HepG2 (cell line): ENCODE data around the gene METTL26. TPM values are rescaled to one million over a fixed set of nuclear protein-coding genes. Genes with fewer than 3 reads are reported as not detected.

Source experiments
- DPF2 ChIP-seq: sonication (generic); formaldehyde crosslinking; IDR thresholded peaks from 2 replicates; pipeline ENCODE4 v1.4.0; 2020; ENCODE audit warnings: mild to moderate bottlenecking, low read depth, missing genetic modification reagents, borderline replicate concordance
- ELF3 ChIP-seq: IDR thresholded peaks from 2 replicates; pipeline ENCODE4 v1.6.1; 2016; ENCODE audit warnings: missing genetic modification reagents, missing compliant biosample characterization
- ESRRA ChIP-seq: sonication (generic); formaldehyde crosslinking; IDR thresholded peaks from 2 replicates; pipeline ENCODE4 v1.5.1; 2020; ENCODE audit warnings: mild to moderate bottlenecking, low read depth, missing genetic modification reagents
- HIVEP1 ChIP-seq: sonication (generic); formaldehyde crosslinking; IDR thresholded peaks from 2 replicates; pipeline ENCODE4 v1.4.0; 2020; ENCODE audit warnings: mild to moderate bottlenecking, missing genetic modification reagents
- HMGA1 ChIP-seq: sonication (generic); formaldehyde crosslinking; conservative IDR thresholded peaks from 2 replicates; pipeline ENCODE4 v1.4.0; 2020; ENCODE audit warnings: missing genetic modification reagents
- NFE2 ChIP-seq: sonication (generic); formaldehyde crosslinking; IDR thresholded peaks from 2 replicates; pipeline ENCODE4 v1.4.0; 2020; ENCODE audit warnings: missing genetic modification reagents
- NFYB ChIP-seq: sonication (generic); formaldehyde crosslinking; IDR thresholded peaks from 2 replicates; pipeline ENCODE4 v1.4.0; 2020; ENCODE audit warnings: missing genetic modification reagents
- PHF8 ChIP-seq: sonication (generic); formaldehyde crosslinking; IDR thresholded peaks from 2 replicates; pipeline ENCODE4 v1.5.0; 2020; ENCODE audit warnings: missing genetic modification reagents
- RBM22 ChIP-seq: fragments of 200-400 bp; formaldehyde crosslinking; optimal IDR thresholded peaks from 2 replicates; pipeline ENCODE3; 2017; ENCODE audit warnings: mild to moderate bottlenecking, low read length, moderate library complexity
- SALL1 ChIP-seq: sonication (generic); formaldehyde crosslinking; IDR thresholded peaks from 2 replicates; pipeline ENCODE4 v1.8.0; 2022; ENCODE audit warnings: mild to moderate bottlenecking, missing genetic modification reagents
- SCMH1 ChIP-seq: sonication (generic); formaldehyde crosslinking; IDR thresholded peaks from 2 replicates; pipeline ENCODE4 v1.9.0; 2021; ENCODE audit warnings: missing genetic modification reagents, mild to moderate bottlenecking, borderline replicate concordance
- SRSF9 ChIP-seq: fragments of 200-400 bp; formaldehyde crosslinking; IDR thresholded peaks from 2 replicates; pipeline ENCODE4 v1.6.1; 2018; ENCODE audit warnings: borderline replicate concordance, mild to moderate bottlenecking, low read depth, low read length; ENCODE audit not compliant: insufficient read depth, poor library complexity, severe bottlenecking
- SSRP1 ChIP-seq: IDR thresholded peaks from 2 replicates; pipeline ENCODE4 v1.6.1; 2016; ENCODE audit warnings: control low read depth
- TCF7 ChIP-seq: sonication (generic); IDR thresholded peaks from 2 replicates; pipeline ENCODE4 v1.6.1; 2016; ENCODE audit warnings: antibody characterized with exemption, low read depth
- TCF7L2 ChIP-seq: IDR thresholded peaks from 2 replicates; pipeline ENCODE4 v1.6.1; 2011; ENCODE audit warnings: mild to moderate bottlenecking, low read depth, low read length, moderate library complexity
- ZFYVE20 ChIP-seq: sonication (generic); formaldehyde crosslinking; IDR thresholded peaks from 2 replicates; pipeline ENCODE4 v1.8.0; 2023; ENCODE audit warnings: low read depth, mild to moderate bottlenecking, moderate library complexity, missing genetic modification reagents, borderline replicate concordance
- ZNF124 ChIP-seq: sonication (generic); formaldehyde crosslinking; IDR thresholded peaks from 2 replicates; pipeline ENCODE4 v1.4.0; 2020; ENCODE audit warnings: missing genetic modification reagents
- ZNF317 ChIP-seq: sonication (generic); formaldehyde crosslinking; IDR thresholded peaks from 2 replicates; pipeline ENCODE4 v1.5.0; 2020; ENCODE audit warnings: mild to moderate bottlenecking, missing genetic modification reagents
- ZNF343 ChIP-seq: sonication (generic); formaldehyde crosslinking; IDR thresholded peaks from 2 replicates; pipeline ENCODE4 v1.4.0; 2020; ENCODE audit warnings: mild to moderate bottlenecking, missing genetic modification reagents
- ZNF644 ChIP-seq: IDR thresholded peaks from 2 replicates; pipeline ENCODE4 v1.6.1; 2016; ENCODE audit warnings: low read depth
- polyA plus RNA-seq, 8 experiments: library from polyadenylated mRNA; depleted of rRNA in 3 of 8; stranded (reverse) in 7 of 8; unstranded in 1 of 8; fragments of >200 nt; fragmentation: Illumina TruSeq in 4 of 8; extraction: Trizol in 4 of 8; gene quantifications; 2 replicates each; pipeline versions ENCODE4 v1.2.1 to v1.2.3, GENCODE V29; 2011 to 2016; ENCODE audit warnings: low read depth in 4 of 8, missing spikeins in 1 of 8, mixed read lengths in 1 of 8; ENCODE audit not compliant: insufficient read depth in 1 of 8
- total RNA-seq, 5 experiments: library from RNA; depleted of rRNA; stranded (reverse); fragments of >200 nt; fragmentation: Illumina TruSeq; extraction: Trizol; gene quantifications; 2 replicates each; pipeline ENCODE4 v1.2.3, GENCODE V29; 2016; ENCODE audit warnings: low read depth in 1 of 5
- TF ChIP-seq, protein P1 (sequence below), 2 experiments: sonication (generic) in 1 of 2; formaldehyde crosslinking in 1 of 2; IDR thresholded peaks; 2 replicates each; pipeline versions ENCODE4 v1.4.0 to v1.6.1; 2018 to 2020; ENCODE audit warnings: missing genetic modification reagents in 2 of 2, borderline replicate concordance in 1 of 2, low read depth in 1 of 2, mild to moderate bottlenecking in 1 of 2, missing biosample characterization in 1 of 2
- TF ChIP-seq, protein P2 (sequence below): sonication (generic); formaldehyde crosslinking; IDR thresholded peaks from 2 replicates; pipeline ENCODE4 v1.8.1; 2023; ENCODE audit warnings: mild to moderate bottlenecking, missing genetic modification reagents, borderline replicate concordance
- TF ChIP-seq, protein P3 (sequence below): sonication (generic); formaldehyde crosslinking; IDR thresholded peaks from 2 replicates; pipeline ENCODE4 v1.5.1; 2020; ENCODE audit warnings: mild to moderate bottlenecking, missing genetic modification reagents, moderate library complexity
- TF ChIP-seq, protein P4 (sequence below): sonication (generic); formaldehyde crosslinking; IDR thresholded peaks from 2 replicates; pipeline ENCODE4 v1.4.0; 2020; ENCODE audit warnings: missing genetic modification reagents
- TF ChIP-seq, protein P5 (sequence below): sonication (generic); formaldehyde crosslinking; IDR thresholded peaks from 2 replicates; pipeline ENCODE4 v1.4.0; 2020; ENCODE audit warnings: low read depth, mild to moderate bottlenecking, missing genetic modification reagents

Gene METTL26
- total and polyA plus RNA-seq, 2 of the 13 experiments (the other 11 are each of a cell fraction or from before 2014, with no cell fraction given), result 65.5 to 70.1 TPM

DNA sequence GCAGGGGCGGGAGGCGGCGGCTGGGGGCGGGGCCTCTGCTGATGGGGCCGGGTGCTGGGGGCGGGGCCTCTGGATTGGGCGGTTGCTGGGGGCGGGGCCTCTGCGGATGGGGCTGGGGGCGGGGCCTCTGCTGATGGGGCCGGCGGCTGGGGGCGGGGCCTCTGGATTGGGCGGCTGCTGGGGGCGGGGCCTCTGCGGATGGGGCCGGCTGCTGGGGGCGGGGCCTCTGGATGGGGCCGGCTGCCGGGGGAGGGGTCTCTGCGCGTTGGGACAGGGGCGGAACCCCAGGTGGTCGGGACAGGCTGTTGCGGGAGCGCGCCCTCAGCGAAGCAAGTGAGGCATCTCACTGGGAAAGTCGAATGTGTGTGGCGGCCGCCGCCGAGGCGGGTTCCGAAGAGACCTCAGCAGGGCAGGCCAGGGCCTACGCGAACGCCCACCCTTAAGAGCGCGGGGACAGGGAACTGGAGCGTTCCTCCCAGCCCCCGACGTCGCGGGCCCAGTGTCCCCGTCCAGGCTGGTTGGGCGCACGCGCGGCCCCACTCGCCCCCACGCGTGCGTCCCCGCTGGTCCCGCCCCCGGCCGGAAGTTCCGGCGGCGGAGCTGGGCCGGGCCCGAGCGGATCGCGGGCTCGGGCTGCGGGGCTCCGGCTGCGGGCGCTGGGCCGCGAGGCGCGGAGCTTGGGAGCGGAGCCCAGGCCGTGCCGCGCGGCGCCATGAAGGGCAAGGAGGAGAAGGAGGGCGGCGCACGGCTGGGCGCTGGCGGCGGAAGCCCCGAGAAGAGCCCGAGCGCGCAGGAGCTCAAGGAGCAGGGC is 43.9 kb upstream of the METTL26 start, which contains the start of gene STUB1 (continued):
- TF ChIP-seq, protein P1, sequence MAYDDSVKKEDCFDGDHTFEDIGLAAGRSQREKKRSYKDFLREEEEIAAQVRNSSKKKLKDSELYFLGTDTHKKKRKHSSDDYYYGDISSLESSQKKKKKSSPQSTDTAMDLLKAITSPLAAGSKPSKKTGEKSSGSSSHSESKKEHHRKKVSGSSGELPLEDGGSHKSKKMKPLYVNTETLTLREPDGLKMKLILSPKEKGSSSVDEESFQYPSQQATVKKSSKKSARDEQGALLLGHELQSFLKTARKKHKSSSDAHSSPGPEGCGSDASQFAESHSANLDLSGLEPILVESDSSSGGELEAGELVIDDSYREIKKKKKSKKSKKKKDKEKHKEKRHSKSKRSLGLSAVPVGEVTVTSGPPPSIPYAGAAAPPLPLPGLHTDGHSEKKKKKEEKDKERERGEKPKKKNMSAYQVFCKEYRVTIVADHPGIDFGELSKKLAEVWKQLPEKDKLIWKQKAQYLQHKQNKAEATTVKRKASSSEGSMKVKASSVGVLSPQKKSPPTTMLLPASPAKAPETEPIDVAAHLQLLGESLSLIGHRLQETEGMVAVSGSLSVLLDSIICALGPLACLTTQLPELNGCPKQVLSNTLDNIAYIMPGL (CRISPR knock-in tag; IDR thresholded peaks at IDR 0.05; ENCODE audit: borderline replicate concordance in 1 of 2, low read depth in 1 of 2), result 0 out of 4 replicates have a peak, but pooled peaks of 1 of the 2 experiments have one; percentile 12
- TF ChIP-seq DPF2 (CRISPR knock-in tag) (no peak), TCF7 (no peak), NFYB (CRISPR knock-in tag) (no peak), HIVEP1 (no peak), SSRP1 (CRISPR knock-in tag) (no peak), ZFYVE20 (no peak), TCF7L2 (no peak), SALL1 (CRISPR knock-in tag) (0 out of 2 replicates have a peak, but pooled peaks have one; percentile 27), PHF8 (peak; percentile 64), ZNF343 (CRISPR knock-in tag) (no peak), ZNF644 (no peak), NFE2 (CRISPR knock-in tag) (no peak), SRSF9 (no peak), ZNF317 (CRISPR knock-in tag) (no peak), ELF3 (0 out of 2 replicates have a peak, but pooled peaks have one; percentile 13), ESRRA (no peak), RBM22 (no peak), SCMH1 (CRISPR knock-in tag) (no peak), ZNF124 (CRISPR knock-in tag) (no peak), HMGA1 (CRISPR knock-in tag) (no peak)
- TF ChIP-seq, protein P2, sequence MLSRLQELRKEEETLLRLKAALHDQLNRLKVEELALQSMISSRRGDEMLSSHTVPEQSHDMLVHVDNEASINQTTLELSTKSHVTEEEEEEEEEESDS (CRISPR knock-in tag), result no peak
- TF ChIP-seq, protein P3, sequence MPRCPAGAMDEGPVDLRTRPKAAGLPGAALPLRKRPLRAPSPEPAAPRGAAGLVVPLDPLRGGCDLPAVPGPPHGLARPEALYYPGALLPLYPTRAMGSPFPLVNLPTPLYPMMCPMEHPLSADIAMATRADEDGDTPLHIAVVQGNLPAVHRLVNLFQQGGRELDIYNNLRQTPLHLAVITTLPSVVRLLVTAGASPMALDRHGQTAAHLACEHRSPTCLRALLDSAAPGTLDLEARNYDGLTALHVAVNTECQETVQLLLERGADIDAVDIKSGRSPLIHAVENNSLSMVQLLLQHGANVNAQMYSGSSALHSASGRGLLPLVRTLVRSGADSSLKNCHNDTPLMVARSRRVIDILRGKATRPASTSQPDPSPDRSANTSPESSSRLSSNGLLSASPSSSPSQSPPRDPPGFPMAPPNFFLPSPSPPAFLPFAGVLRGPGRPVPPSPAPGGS, result no peak
- TF ChIP-seq, protein P4, sequence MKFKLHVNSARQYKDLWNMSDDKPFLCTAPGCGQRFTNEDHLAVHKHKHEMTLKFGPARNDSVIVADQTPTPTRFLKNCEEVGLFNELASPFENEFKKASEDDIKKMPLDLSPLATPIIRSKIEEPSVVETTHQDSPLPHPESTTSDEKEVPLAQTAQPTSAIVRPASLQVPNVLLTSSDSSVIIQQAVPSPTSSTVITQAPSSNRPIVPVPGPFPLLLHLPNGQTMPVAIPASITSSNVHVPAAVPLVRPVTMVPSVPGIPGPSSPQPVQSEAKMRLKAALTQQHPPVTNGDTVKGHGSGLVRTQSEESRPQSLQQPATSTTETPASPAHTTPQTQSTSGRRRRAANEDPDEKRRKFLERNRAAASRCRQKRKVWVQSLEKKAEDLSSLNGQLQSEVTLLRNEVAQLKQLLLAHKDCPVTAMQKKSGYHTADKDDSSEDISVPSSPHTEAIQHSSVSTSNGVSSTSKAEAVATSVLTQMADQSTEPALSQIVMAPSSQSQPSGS, result no peak
- TF ChIP-seq, protein P5, sequence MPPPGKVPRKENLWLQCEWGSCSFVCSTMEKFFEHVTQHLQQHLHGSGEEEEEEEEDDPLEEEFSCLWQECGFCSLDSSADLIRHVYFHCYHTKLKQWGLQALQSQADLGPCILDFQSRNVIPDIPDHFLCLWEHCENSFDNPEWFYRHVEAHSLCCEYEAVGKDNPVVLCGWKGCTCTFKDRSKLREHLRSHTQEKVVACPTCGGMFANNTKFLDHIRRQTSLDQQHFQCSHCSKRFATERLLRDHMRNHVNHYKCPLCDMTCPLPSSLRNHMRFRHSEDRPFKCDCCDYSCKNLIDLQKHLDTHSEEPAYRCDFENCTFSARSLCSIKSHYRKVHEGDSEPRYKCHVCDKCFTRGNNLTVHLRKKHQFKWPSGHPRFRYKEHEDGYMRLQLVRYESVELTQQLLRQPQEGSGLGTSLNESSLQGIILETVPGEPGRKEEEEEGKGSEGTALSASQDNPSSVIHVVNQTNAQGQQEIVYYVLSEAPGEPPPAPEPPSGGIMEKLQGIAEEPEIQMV, result no peak
